Suprapubic skin (tissue), 4 donors: ENCODE results near the gene KSR2. TPM values are rescaled to one million over a fixed set of nuclear protein-coding genes. Genes with fewer than 3 reads are reported as not detected.

ENCODE experiments used
- DNase-seq, 2 donors: peaks; one replicate each; pipeline ENCODE4 v3.0.0-alpha.2; 2019; ENCODE audit warnings: low spot score in 2 of 2
- H3K27ac ChIP-seq: fragments of 200-600 bp; sonication (generic); one replicate; pipeline ENCODE4 v1.5.1; 2019
- H3K27me3 ChIP-seq: fragments of 200-600 bp; sonication (generic); one replicate; pipeline ENCODE4 v1.5.1; 2019
- H3K36me3 ChIP-seq: fragments of 200-600 bp; sonication (generic); one replicate; pipeline ENCODE4 v1.5.1; 2019
- H3K4me1 ChIP-seq: fragments of 200-600 bp; sonication (generic); one replicate; pipeline ENCODE4 v1.5.1; 2019
- H3K4me3 ChIP-seq: fragments of 200-600 bp; sonication (generic); one replicate; pipeline ENCODE4 v1.5.1; 2019; ENCODE audit warnings: mild to moderate bottlenecking
- H3K9me3 ChIP-seq: fragments of 200-600 bp; sonication (generic); one replicate; pipeline ENCODE4 v1.5.1; 2019
- CTCF ChIP-seq, 2 donors: fragments of 200-600 bp in 1 of 2; fragments of 450-650 bp in 1 of 2; sonication (generic) in 1 of 2; IDR thresholded peaks; one replicate each; pipeline ENCODE4 v1.5.1; 2016 to 2019; ENCODE audit warnings: antibody characterized with exemption in 2 of 2, mild to moderate bottlenecking in 1 of 2, moderate library complexity in 1 of 2
- EP300 ChIP-seq: sonication (generic); formaldehyde crosslinking; IDR thresholded peaks from one replicate; pipeline ENCODE4 v1.6.1; 2017; ENCODE audit warnings: antibody characterized with exemption
- POLR2A ChIP-seq, 2 donors: fragments of 450-650 bp; IDR thresholded peaks; one replicate each; pipeline ENCODE4 v1.6.1; 2017; ENCODE audit warnings: antibody characterized with exemption in 2 of 2, mild to moderate bottlenecking in 2 of 2, moderate library complexity in 2 of 2
- POLR2AphosphoS5 ChIP-seq, 3 donors: sonication (generic); formaldehyde crosslinking; IDR thresholded peaks; one replicate each; pipeline ENCODE4 v1.6.1; 2017; ENCODE audit warnings: antibody characterized with exemption in 3 of 3
- WGBS: methylation state at CpG from one replicate; pipeline ENCODE4 v1.1.5; 2018; 5-methylcytosine and 5-hydroxymethylcytosine counted together
- total RNA-seq, 4 donors: library from RNA; depleted of rRNA; stranded (reverse); fragments of >200 nt; gene quantifications; one replicate each; pipeline ENCODE4 v1.1.0, GENCODE V29; 2016

Gene KSR2
- total RNA-seq, 4 donors from 2014 or later: 0.24 to 0.39 (median 0.38) TPM; not detected in 1

DNA sequence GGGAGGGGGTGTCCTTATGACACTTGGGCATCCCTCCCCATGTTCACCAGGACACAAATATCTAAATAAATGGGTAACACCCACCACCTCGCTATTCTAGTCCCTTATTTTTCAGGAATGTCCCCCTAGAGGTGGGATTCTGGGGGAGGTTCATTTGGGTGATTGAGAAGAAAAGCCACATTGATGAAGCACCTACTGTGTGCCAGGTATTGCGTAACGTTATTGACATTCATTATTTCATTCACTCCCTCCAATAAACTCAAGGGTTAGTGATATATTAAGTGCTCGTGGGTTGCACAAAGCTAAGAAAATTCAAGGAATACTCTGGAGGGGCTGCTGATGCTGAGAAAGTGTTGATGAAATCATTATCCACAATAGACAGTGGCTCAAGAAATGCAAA lies 514.8 kb downstream of the KSR2 start:
- TF ChIP-seq EP300 (no peak), POLR2AphosphoS5 (IDR thresholded peaks at IDR 0.05) (no peak), POLR2A (IDR thresholded peaks at IDR 0.05) (no peak), CTCF (IDR thresholded peaks at IDR 0.05) (no peak)
- Histone ChIP-seq H3K27me3 (peaks cover 9% of the 10 kb centered on the region), H3K36me3 (no peaks in the 10 kb centered on the region), H3K4me3 (no peak overlapping the region), H3K4me1 (peaks cover 3% of the 10 kb centered on the region), H3K9me3 (no peaks in the 10 kb centered on the region), H3K27ac (no peak overlapping the region)
- WGBS: 85% methylated on average over 4 of the region's 4 CpGs
- no peak for DNase-seq

GRCh38 chr12:117452112-117452511 lies 516.7 kb downstream of the KSR2 start:
- no peak for DNase-seq
- Histone ChIP-seq H3K4me1 (no peaks in the 10 kb centered on the region), H3K27me3 (peaks cover 9% of the 10 kb centered on the region), H3K36me3 (no peaks in the 10 kb centered on the region), H3K9me3 (no peaks in the 10 kb centered on the region), H3K4me3 (no peak overlapping the region), H3K27ac (no peak overlapping the region)
- TF ChIP-seq POLR2A (IDR thresholded peaks at IDR 0.05): no peak
- no peak for TF ChIP-seq CTCF (IDR thresholded peaks at IDR 0.05)
- TF ChIP-seq EP300: no peak
- 22% methylated on average over 6 of the region's 6 CpGs for WGBS

- WGBS: 58% methylated on average over 5 of the region's 5 CpGs
- H3K4me1 ChIP-seq: no peaks in the 10 kb centered on the region
Measured at GRCh38 chr12:117450209-117450608, 518.6 kb downstream of the KSR2 start.

GRCh38 chr12:117447665-117448366 lies 521.0 kb downstream of the KSR2 start:
- 83% methylated on average over 6 of the region's 6 CpGs for WGBS
- no peak for DNase-seq
- H3K27ac ChIP-seq: no peak overlapping the region
- H3K4me3 ChIP-seq: no peak overlapping the region
- no peaks in the 10 kb centered on the region for H3K36me3 ChIP-seq
- no peaks in the 10 kb centered on the region for H3K9me3 ChIP-seq
- H3K27me3 ChIP-seq: peaks cover 13% of the 10 kb centered on the region
- TF ChIP-seq EP300 (no peak), CTCF (IDR thresholded peaks at IDR 0.05) (no peak), POLR2A (IDR thresholded peaks at IDR 0.05) (no peak), POLR2AphosphoS5 (IDR thresholded peaks at IDR 0.05) (no peak)
- no peaks in the 10 kb centered on the region for H3K4me1 ChIP-seq

More at GRCh38 chr12:117450209-117450608, 518.6 kb downstream of the KSR2 start:
- H3K4me3 ChIP-seq: no peak overlapping the region
- H3K36me3 ChIP-seq: no peaks in the 10 kb centered on the region
- TF ChIP-seq POLR2AphosphoS5 (IDR thresholded peaks at IDR 0.05) (no peak), POLR2A (IDR thresholded peaks at IDR 0.05) (no peak), EP300 (no peak), CTCF (IDR thresholded peaks at IDR 0.05) (no peak)
- peaks cover 9% of the 10 kb centered on the region for H3K27me3 ChIP-seq
- H3K9me3 ChIP-seq: no peaks in the 10 kb centered on the region
- H3K27ac ChIP-seq: no peak overlapping the region
- no peak for DNase-seq

DNA sequence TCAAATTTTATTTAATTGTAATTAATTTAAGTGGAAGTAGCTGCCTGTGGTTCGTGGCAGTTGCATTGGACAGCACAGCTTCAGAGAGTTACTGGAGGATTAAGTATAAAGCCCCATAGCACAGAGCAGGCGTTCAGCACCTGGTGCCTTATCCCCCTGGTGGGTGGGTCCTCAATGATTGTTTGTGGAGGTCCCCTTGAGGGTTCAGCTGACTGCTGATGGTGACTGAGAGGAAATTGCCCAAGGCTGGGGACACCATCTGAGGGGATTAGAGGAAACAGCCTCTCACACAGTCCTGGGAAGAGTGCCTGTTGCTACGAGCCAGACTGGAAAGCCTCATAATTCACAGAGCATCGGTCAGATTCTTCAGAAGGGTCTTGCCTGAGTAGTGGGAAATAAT lies 524.0 kb downstream of the KSR2 start:
- H3K9me3 ChIP-seq: no peaks in the 10 kb centered on the region
- peaks cover 3% of the 10 kb centered on the region for H3K4me1 ChIP-seq
- H3K27ac ChIP-seq: no peak overlapping the region
- H3K27me3 ChIP-seq: peaks cover 9% of the 10 kb centered on the region
- no peak for DNase-seq
- TF ChIP-seq POLR2AphosphoS5 (IDR thresholded peaks at IDR 0.05) (no peak), POLR2A (IDR thresholded peaks at IDR 0.05) (no peak), CTCF (IDR thresholded peaks at IDR 0.05) (no peak), EP300 (no peak)
- H3K36me3 ChIP-seq: no peaks in the 10 kb centered on the region
- WGBS: 49% methylated on average over 4 of the region's 4 CpGs
- no peak overlapping the region for H3K4me3 ChIP-seq
